Measurements from ENCODE around the gene UBTD2.

GRCh38 chr5:172312286-172312685, 28.7 kb upstream of the UBTD2 start:
- TF ChIP-seq EZH2 (IDR thresholded peaks at IDR 0.05; ENCODE audit: borderline replicate concordance, insufficient read depth, low read depth, low read length, poor library complexity, severe bottlenecking), result no peak
- no peak for TF ChIP-seq CTCF (IDR thresholded peaks at IDR 0.05)

Data from B cell (primary cell).